GM19397 (cell line): ENCODE data around the gene TNFRSF18.
"Not testable (repeated sequence)": the region's sequence is repeated elsewhere in the genome, so short reads cannot be mapped to it uniquely, and the experiment has no call there.

Experiments
- ATAC-seq: cut with Tn5 transposase; IDR thresholded peaks from one replicate; pipeline ENCODE4 v1.9.1; 2021; ENCODE audit warnings: mild to moderate bottlenecking, moderate library complexity; ENCODE audit not compliant: unreplicated experiment

Gene TNFRSF18

GRCh38 chr1:1179983-1180861 is 26.2 kb downstream of the TNFRSF18 start:
- no peak for ATAC-seq

- ATAC-seq: no peak
Observed at GRCh38 chr1:1179346-1179982, 26.9 kb downstream of the TNFRSF18 start.

GRCh38 chr1:1178794-1179331 is 27.5 kb downstream of the TNFRSF18 start:
- no peak for ATAC-seq

- no peak for ATAC-seq
Observed at GRCh38 chr1:1177452-1178206, 28.8 kb downstream of the TNFRSF18 start.

- ATAC-seq: no peak
Observed at GRCh38 chr1:1176931-1177330, 29.5 kb downstream of the TNFRSF18 start.

GRCh38 chr1:1176063-1176761 is 30.2 kb downstream of the TNFRSF18 start:
- not testable (repeated sequence) for ATAC-seq

- no peak for ATAC-seq
Observed at GRCh38 chr1:1175221-1176062, 30.9 kb downstream of the TNFRSF18 start.

GRCh38 chr1:1173793-1174415 is 32.5 kb downstream of the TNFRSF18 start, which contains the start of gene TTLL10:
Gene TTLL10 (plus strand): TSS chr1:1173880. CDS start chr1:1179216, 5,336 bp downstream.
- no peak for ATAC-seq

GRCh38 chr1:1173061-1173792 is 33.2 kb downstream of the TNFRSF18 start:
- no peak for ATAC-seq

- ATAC-seq: no peak
Observed at GRCh38 chr1:1171546-1172340, 34.6 kb downstream of the TNFRSF18 start.

GRCh38 chr1:1171161-1171545 is 35.2 kb downstream of the TNFRSF18 start:
- ATAC-seq: no peak

GRCh38 chr1:1170215-1171091 is 35.9 kb downstream of the TNFRSF18 start:
- ATAC-seq: no peak

- no peak for ATAC-seq
Observed at GRCh38 chr1:1169429-1170214, 36.8 kb downstream of the TNFRSF18 start.

GRCh38 chr1:1168451-1169411 is 37.7 kb downstream of the TNFRSF18 start:
- ATAC-seq: no peak
